GM18873 (cell line): ENCODE data around the gene HPS1.

Experiments used
- ATAC-seq: cut with Tn5 transposase; IDR thresholded peaks from one replicate; pipeline ENCODE4 v1.9.1; 2021; ENCODE audit warnings: mild to moderate bottlenecking, moderate library complexity, moderate number of reproducible peaks; ENCODE audit not compliant: unreplicated experiment, low FRiP score

The HPS1 gene

DNA sequence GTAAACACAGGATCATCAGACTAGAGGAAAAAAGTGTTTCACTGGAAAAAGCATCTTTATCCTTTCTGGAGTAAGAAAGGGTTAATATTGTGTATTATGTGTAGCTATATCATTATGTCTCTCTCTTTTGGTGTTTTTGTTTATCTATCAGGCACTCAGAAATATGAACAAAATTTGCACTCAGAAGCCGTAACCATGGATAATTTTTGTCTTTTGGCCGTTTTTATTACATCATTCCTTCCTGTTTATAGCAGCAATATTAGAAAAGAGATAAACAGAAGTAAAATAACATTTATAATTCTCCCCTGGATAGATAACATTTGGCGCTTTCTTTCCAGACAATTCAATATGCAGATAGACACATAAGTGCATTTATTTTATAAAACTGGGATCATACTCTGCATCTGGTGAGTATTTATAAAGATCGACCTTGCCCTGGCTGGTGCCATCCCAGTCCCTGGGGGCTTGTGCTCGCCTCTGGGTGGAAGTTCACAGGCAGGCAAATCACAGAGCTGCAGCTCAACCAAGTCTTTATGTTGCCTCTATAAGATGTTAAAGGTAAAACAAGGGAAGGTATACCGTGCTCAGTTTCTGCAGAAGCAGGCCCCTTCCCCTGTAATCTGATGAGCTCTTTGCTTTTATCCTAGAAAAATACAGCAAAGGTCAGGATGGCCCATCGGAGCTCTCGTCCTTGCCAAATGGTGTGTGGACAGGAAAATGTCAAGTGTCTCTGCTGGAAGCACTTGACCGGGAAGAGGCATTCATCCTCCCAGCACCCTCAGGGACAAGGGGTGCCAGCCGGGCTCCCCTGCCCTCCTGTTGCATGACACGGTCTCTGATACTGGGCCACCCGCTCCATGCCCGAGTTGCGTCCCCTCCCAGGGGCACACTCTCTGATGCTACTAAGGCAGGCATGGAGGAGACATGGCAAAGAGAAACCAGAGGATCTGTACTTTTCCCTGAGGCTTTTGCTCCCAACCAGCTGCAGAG lies 75.6 kb downstream of the HPS1 start:
- ATAC-seq = no peak

GRCh38 chr10:98369801-98370200 lies 76.9 kb downstream of the HPS1 start:
- ATAC-seq = no peak

DNA sequence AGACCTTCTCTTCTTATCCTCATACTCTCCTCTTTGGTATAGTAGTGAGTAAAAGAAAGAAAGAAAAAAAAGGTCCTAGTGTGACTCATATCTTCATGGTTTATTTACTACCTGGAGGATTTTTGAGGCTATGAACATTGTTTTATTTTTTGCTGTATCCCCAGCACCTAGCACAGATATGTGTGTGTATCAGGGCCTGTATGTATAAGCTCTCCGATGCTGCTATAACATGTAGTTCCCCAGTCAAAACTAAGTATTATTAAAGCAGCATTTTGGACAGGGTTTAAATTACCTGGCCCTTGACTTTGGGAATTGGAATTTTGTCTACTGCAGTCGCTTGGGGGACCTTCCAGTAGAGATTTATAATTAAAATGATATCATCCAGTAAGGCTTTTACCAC lies 78.1 kb downstream of the HPS1 start:
- ATAC-seq = no peak

DNA sequence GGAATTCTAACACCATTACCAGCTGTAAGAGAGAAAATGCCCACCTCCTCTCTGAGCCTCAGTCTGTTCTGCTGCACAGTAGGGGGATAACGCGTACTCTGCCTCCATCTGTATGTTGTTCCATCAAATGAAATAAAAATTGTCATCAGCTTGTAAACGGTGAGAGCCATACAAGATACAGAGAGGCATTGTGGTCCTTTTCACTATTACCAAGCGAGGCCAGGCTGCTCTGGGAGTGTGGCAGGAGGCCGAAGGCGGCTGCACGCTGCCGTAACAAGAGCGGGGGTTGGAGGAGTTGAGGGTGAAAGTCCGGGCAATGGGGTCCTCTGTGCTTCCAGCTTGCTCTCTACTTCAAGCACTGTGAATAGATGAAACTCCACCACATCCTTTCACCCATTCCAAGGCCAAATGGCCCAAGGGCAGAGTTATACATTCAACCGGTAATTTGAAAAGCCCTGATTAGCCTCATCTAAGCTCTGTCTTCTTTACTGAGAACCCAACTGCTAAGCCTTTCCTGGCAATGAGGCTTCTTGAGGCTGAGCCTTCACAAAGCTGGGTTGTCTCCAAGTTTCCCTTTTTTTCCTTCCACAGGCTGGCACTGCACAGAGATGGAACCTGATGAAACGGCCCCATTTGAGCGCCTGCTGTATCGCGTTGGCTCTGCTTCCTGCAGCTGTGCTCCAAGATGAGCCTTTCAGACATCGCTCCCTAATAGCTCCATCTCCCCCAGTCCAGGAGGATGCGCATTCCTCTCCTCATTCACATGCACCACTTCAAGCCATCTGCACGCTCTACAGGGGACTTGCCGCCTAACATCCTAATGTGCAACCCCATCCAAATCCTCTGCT lies 78.9 kb downstream of the HPS1 start:
- no peak for ATAC-seq
